ENCODE results near the gene MICAL2.

The MICAL2 gene

GRCh38 chr11:12267921-12268320, 157.5 kb downstream of the MICAL2 start:
- H3K27ac ChIP-seq (ENCODE audit: low read length): peak overlapping the region; percentile 86
- no peaks in the 10 kb centered on the region for H3K9me3 ChIP-seq (ENCODE audit: control insufficient read depth in 2 of 2, low read length in 2 of 2)
- H3K4me3 ChIP-seq (ENCODE audit: low read length in 2 of 2): no peak overlapping the region
- no peaks in the 10 kb centered on the region for H3K27me3 ChIP-seq (ENCODE audit: control insufficient read depth in 1 of 2, insufficient read depth in 2 of 2, low read length in 2 of 2)
- H3K9ac ChIP-seq (ENCODE audit: low read length in 2 of 2): no peak overlapping the region
- H3K4me1 ChIP-seq (ENCODE audit: control insufficient read depth, insufficient read depth, low read length): peaks cover 31% of the 10 kb centered on the region
- peaks cover 7 to 15% of the 10 kb centered on the region in 2 donors for H3K36me3 ChIP-seq (ENCODE audit: control insufficient read depth in 2 of 2, insufficient read depth in 2 of 2, low read length in 2 of 2)

GRCh38 chr11:12269104-12269441, 158.7 kb downstream of the MICAL2 start:
- Histone ChIP-seq H3K9ac (ENCODE audit: low read length in 2 of 2) (peak overlapping the region; percentile 49 to 60), H3K27me3 (ENCODE audit: control insufficient read depth in 1 of 2, insufficient read depth in 2 of 2, low read length in 2 of 2) (no peaks in the 10 kb centered on the region), H3K36me3 (ENCODE audit: control insufficient read depth in 2 of 2, insufficient read depth in 2 of 2, low read length in 2 of 2) (peaks cover 4 to 5% of the 10 kb centered on the region in 2 donors), H3K4me1 (ENCODE audit: control insufficient read depth, insufficient read depth, low read length) (peaks cover 31% of the 10 kb centered on the region), H3K9me3 (ENCODE audit: control insufficient read depth in 2 of 2, low read length in 2 of 2) (no peaks in the 10 kb centered on the region), H3K4me3 (ENCODE audit: low read length in 2 of 2) (peak overlapping the region in 1 of 2 donors; percentile 40), H3K27ac (ENCODE audit: low read length) (peak overlapping the region; percentile 86)

GRCh38 chr11:12269446-12270214, 159.2 kb downstream of the MICAL2 start:
- Histone ChIP-seq H3K9me3 (ENCODE audit: control insufficient read depth in 2 of 2, low read length in 2 of 2) (no peaks in the 10 kb centered on the region), H3K27ac (ENCODE audit: low read length) (peak overlapping the region; percentile 86)

GRCh38 chr11:12270215-12270797, 159.9 kb downstream of the MICAL2 start:
- no peaks in the 10 kb centered on the region for H3K9me3 ChIP-seq (ENCODE audit: control insufficient read depth in 2 of 2, low read length in 2 of 2)
- no peaks in the 10 kb centered on the region for H3K27me3 ChIP-seq (ENCODE audit: control insufficient read depth in 1 of 2, insufficient read depth in 2 of 2, low read length in 2 of 2)
- H3K27ac ChIP-seq (ENCODE audit: low read length): peak overlapping the region; percentile 86
- no peaks in the 10 kb centered on the region for H3K36me3 ChIP-seq (ENCODE audit: control insufficient read depth in 2 of 2, insufficient read depth in 2 of 2, low read length in 2 of 2)
- H3K4me3 ChIP-seq (ENCODE audit: low read length in 2 of 2): no peak overlapping the region
- peaks cover 31% of the 10 kb centered on the region for H3K4me1 ChIP-seq (ENCODE audit: control insufficient read depth, insufficient read depth, low read length)
- H3K9ac ChIP-seq (ENCODE audit: low read length in 2 of 2): no peak overlapping the region

More at GRCh38 chr11:12269446-12270214, 159.2 kb downstream of the MICAL2 start:
- H3K36me3 ChIP-seq (ENCODE audit: control insufficient read depth in 2 of 2, insufficient read depth in 2 of 2, low read length in 2 of 2): no peaks in the 10 kb centered on the region
- H3K27me3 ChIP-seq (ENCODE audit: control insufficient read depth in 1 of 2, insufficient read depth in 2 of 2, low read length in 2 of 2): no peaks in the 10 kb centered on the region
- H3K4me1 ChIP-seq (ENCODE audit: control insufficient read depth, insufficient read depth, low read length): peaks cover 31% of the 10 kb centered on the region
- no peak overlapping the region for H3K9ac ChIP-seq (ENCODE audit: low read length in 2 of 2)
- peak overlapping the region in 1 of 2 donors; percentile 40 for H3K4me3 ChIP-seq (ENCODE audit: low read length in 2 of 2)

GRCh38 chr11:12270817-12271216, 160.4 kb downstream of the MICAL2 start:
- peaks cover 31% of the 10 kb centered on the region for H3K4me1 ChIP-seq (ENCODE audit: control insufficient read depth, insufficient read depth, low read length)
- H3K27me3 ChIP-seq (ENCODE audit: control insufficient read depth in 1 of 2, insufficient read depth in 2 of 2, low read length in 2 of 2): no peaks in the 10 kb centered on the region
- H3K36me3 ChIP-seq (ENCODE audit: control insufficient read depth in 2 of 2, insufficient read depth in 2 of 2, low read length in 2 of 2): no peaks in the 10 kb centered on the region
- H3K9ac ChIP-seq (ENCODE audit: low read length in 2 of 2): no peak overlapping the region
- H3K4me3 ChIP-seq (ENCODE audit: low read length in 2 of 2): no peak overlapping the region
- H3K27ac ChIP-seq (ENCODE audit: low read length): peak overlapping the region; percentile 86
- no peaks in the 10 kb centered on the region for H3K9me3 ChIP-seq (ENCODE audit: control insufficient read depth in 2 of 2, low read length in 2 of 2)

- H3K9me3 ChIP-seq (ENCODE audit: control insufficient read depth in 2 of 2, low read length in 2 of 2): no peaks in the 10 kb centered on the region
- no peak overlapping the region for H3K4me3 ChIP-seq (ENCODE audit: low read length in 2 of 2)
- H3K27ac ChIP-seq (ENCODE audit: low read length): no peak overlapping the region
- peaks cover 31% of the 10 kb centered on the region for H3K4me1 ChIP-seq (ENCODE audit: control insufficient read depth, insufficient read depth, low read length)
- H3K36me3 ChIP-seq (ENCODE audit: control insufficient read depth in 2 of 2, insufficient read depth in 2 of 2, low read length in 2 of 2): no peaks in the 10 kb centered on the region
- no peak overlapping the region for H3K9ac ChIP-seq (ENCODE audit: low read length in 2 of 2)
- no peaks in the 10 kb centered on the region for H3K27me3 ChIP-seq (ENCODE audit: control insufficient read depth in 1 of 2, insufficient read depth in 2 of 2, low read length in 2 of 2)
Observed at GRCh38 chr11:12271241-12271640, 160.9 kb downstream of the MICAL2 start.

- Histone ChIP-seq H3K27ac (ENCODE audit: low read length) (no peak overlapping the region), H3K9ac (ENCODE audit: low read length in 2 of 2) (no peak overlapping the region), H3K9me3 (ENCODE audit: control insufficient read depth in 2 of 2, low read length in 2 of 2) (no peaks in the 10 kb centered on the region), H3K4me3 (ENCODE audit: low read length in 2 of 2) (no peak overlapping the region), H3K27me3 (ENCODE audit: control insufficient read depth in 1 of 2, insufficient read depth in 2 of 2, low read length in 2 of 2) (no peaks in the 10 kb centered on the region), H3K36me3 (ENCODE audit: control insufficient read depth in 2 of 2, insufficient read depth in 2 of 2, low read length in 2 of 2) (no peaks in the 10 kb centered on the region), H3K4me1 (ENCODE audit: control insufficient read depth, insufficient read depth, low read length) (peaks cover 31% of the 10 kb centered on the region)
Observed at GRCh38 chr11:12271826-12272366, 161.5 kb downstream of the MICAL2 start.

GRCh38 chr11:12272821-12273617, 162.6 kb downstream of the MICAL2 start:
- Histone ChIP-seq H3K4me1 (ENCODE audit: control insufficient read depth, insufficient read depth, low read length) (peaks cover 27% of the 10 kb centered on the region), H3K36me3 (ENCODE audit: control insufficient read depth in 2 of 2, insufficient read depth in 2 of 2, low read length in 2 of 2) (no peaks in the 10 kb centered on the region), H3K9ac (ENCODE audit: low read length in 2 of 2) (no peak overlapping the region), H3K9me3 (ENCODE audit: control insufficient read depth in 2 of 2, low read length in 2 of 2) (no peaks in the 10 kb centered on the region), H3K27me3 (ENCODE audit: control insufficient read depth in 1 of 2, insufficient read depth in 2 of 2, low read length in 2 of 2) (no peaks in the 10 kb centered on the region), H3K4me3 (ENCODE audit: low read length in 2 of 2) (no peak overlapping the region), H3K27ac (ENCODE audit: low read length) (no peak overlapping the region)

GRCh38 chr11:12273618-12273995, 163.2 kb downstream of the MICAL2 start:
- Histone ChIP-seq H3K4me3 (ENCODE audit: low read length in 2 of 2) (no peak overlapping the region), H3K36me3 (ENCODE audit: control insufficient read depth in 2 of 2, insufficient read depth in 2 of 2, low read length in 2 of 2) (no peaks in the 10 kb centered on the region), H3K27ac (ENCODE audit: low read length) (no peak overlapping the region), H3K4me1 (ENCODE audit: control insufficient read depth, insufficient read depth, low read length) (peaks cover 21% of the 10 kb centered on the region), H3K9me3 (ENCODE audit: control insufficient read depth in 2 of 2, low read length in 2 of 2) (no peaks in the 10 kb centered on the region), H3K27me3 (ENCODE audit: control insufficient read depth in 1 of 2, insufficient read depth in 2 of 2, low read length in 2 of 2) (no peaks in the 10 kb centered on the region), H3K9ac (ENCODE audit: low read length in 2 of 2) (no peak overlapping the region)

GRCh38 chr11:12274056-12274455, 163.7 kb downstream of the MICAL2 start:
- H3K4me3 ChIP-seq (ENCODE audit: low read length in 2 of 2): no peak overlapping the region
- H3K9me3 ChIP-seq (ENCODE audit: control insufficient read depth in 2 of 2, low read length in 2 of 2): no peaks in the 10 kb centered on the region
- H3K36me3 ChIP-seq (ENCODE audit: control insufficient read depth in 2 of 2, insufficient read depth in 2 of 2, low read length in 2 of 2): no peaks in the 10 kb centered on the region
- H3K27me3 ChIP-seq (ENCODE audit: control insufficient read depth in 1 of 2, insufficient read depth in 2 of 2, low read length in 2 of 2): no peaks in the 10 kb centered on the region
- H3K4me1 ChIP-seq (ENCODE audit: control insufficient read depth, insufficient read depth, low read length): peaks cover 19% of the 10 kb centered on the region
- no peak overlapping the region for H3K27ac ChIP-seq (ENCODE audit: low read length)
- H3K9ac ChIP-seq (ENCODE audit: low read length in 2 of 2): no peak overlapping the region

Measured in stomach smooth muscle (tissue), 2 donors.